Activated effector memory CD4-positive, alpha-beta T cell treated with Interleukin-2 at 50 U/mL for 16 hours (primary cell): Measurements from ENCODE around the gene DIP2A.

ENCODE experiments used
- DNase-seq: peaks from one replicate; pipeline ENCODE4 v3.0.0-alpha.2; 2020

DIP2A gene

GRCh38 chr21:46458315-46459023, at the start of gene DIP2A:
Gene DIP2A, plus strand, starts transcription at chr21:46458891. Its CDS starts 241 bp downstream, at chr21:46459132.
- peak; percentile 92 for DNase-seq

- no peak for DNase-seq
Measured at GRCh38 chr21:46409641-46410406, 48.9 kb upstream of the DIP2A start.

GRCh38 chr21:46410516-46410915, 48.2 kb upstream of the DIP2A start:
- DNase-seq, result no peak

- no peak for DNase-seq
Measured at GRCh38 chr21:46411236-46411635, 47.5 kb upstream of the DIP2A start.

GRCh38 chr21:46411691-46412090, 47.0 kb upstream of the DIP2A start:
- DNase-seq, result no peak

GRCh38 chr21:46412521-46413364, 45.9 kb upstream of the DIP2A start:
- DNase-seq, result no peak

- no peak for DNase-seq
Measured at GRCh38 chr21:46413365-46413696, 45.4 kb upstream of the DIP2A start.

- DNase-seq, result no peak
Measured at GRCh38 chr21:46414965-46415275, 43.8 kb upstream of the DIP2A start.

- no peak for DNase-seq
Measured at GRCh38 chr21:46416551-46416950, 42.1 kb upstream of the DIP2A start.

- DNase-seq, result no peak
Measured at GRCh38 chr21:46418265-46418946, 40.3 kb upstream of the DIP2A start.

GRCh38 chr21:46420241-46421190, 38.2 kb upstream of the DIP2A start:
- DNase-seq, result no peak

GRCh38 chr21:46421191-46421750, 37.4 kb upstream of the DIP2A start:
- DNase-seq, result no peak

- no peak for DNase-seq
Measured at GRCh38 chr21:46421756-46422555, 36.7 kb upstream of the DIP2A start.

- no peak for DNase-seq
Measured at GRCh38 chr21:46422636-46423241, 36.0 kb upstream of the DIP2A start.

GRCh38 chr21:46423546-46424038, 35.1 kb upstream of the DIP2A start:
- DNase-seq, result no peak

- DNase-seq, result no peak
Measured at GRCh38 chr21:46424039-46424591, 34.6 kb upstream of the DIP2A start.

- DNase-seq, result no peak
Measured at GRCh38 chr21:46424621-46425020, 34.1 kb upstream of the DIP2A start.

- no peak for DNase-seq
Measured at GRCh38 chr21:46425041-46425440, 33.6 kb upstream of the DIP2A start.

- peak; percentile 14 for DNase-seq
Measured at GRCh38 chr21:46425571-46425970, 33.1 kb upstream of the DIP2A start.
